ENCODE measurements around the gene STMP1.

The STMP1 gene

DNA sequence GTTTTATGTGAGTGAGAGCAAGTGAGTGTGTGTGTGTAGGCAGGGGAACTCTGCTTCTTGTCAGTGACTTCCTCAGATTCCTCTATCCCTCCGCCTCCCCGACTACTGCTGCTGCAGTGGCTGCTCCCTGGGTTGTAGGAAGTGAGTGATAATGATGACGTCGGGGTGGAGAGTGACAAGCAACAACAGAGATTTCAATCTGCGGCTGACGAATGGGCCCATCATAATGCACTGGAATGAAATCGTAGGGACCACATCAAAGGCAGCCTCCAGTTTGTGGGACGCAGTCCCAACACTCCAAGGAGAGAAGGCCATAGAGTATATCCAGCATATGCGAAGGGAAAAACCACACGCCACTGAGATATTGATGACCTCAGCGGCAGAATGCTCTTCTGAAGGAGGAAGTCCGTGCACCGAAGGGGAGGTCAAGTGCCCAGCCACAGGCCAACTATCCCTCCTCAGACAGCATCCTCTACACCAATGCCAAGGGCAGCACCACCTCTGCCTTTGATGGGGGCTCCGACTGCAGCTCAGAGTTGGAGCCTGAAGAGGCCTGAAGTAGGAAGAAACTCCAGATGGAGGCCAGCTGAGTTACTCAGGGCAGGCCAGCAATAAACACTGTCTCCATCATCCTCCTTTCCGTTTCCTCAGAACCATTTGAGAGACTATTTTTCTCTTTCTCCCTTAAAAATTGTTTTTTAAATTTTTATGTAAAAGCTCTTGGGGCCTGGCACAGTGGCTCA is 11.3 kb upstream of the STMP1 start:
- no peak overlapping the region for H3K4me3 ChIP-seq (ENCODE audit: insufficient read depth, low read length, poor library complexity, severe bottlenecking)
- H3K27me3 ChIP-seq (ENCODE audit: low read length), result no peaks in the 10 kb centered on the region
- no peak overlapping the region for H3K4me2 ChIP-seq (ENCODE audit: low read depth, low read length, poor library complexity, severe bottlenecking)
- H3F3A ChIP-seq (ENCODE audit: insufficient read depth), result peaks cover 3% of the 10 kb centered on the region; the same call in 1 of the 2 replicates
- H3K9me3 ChIP-seq (ENCODE audit: insufficient read depth, low read length), result no peaks in the 10 kb centered on the region
- H3K9ac ChIP-seq (ENCODE audit: low read length), result no peak overlapping the region
- no peak overlapping the region for H3K27ac ChIP-seq (ENCODE audit: low read depth, low read length)
- TF ChIP-seq, protein P1, sequence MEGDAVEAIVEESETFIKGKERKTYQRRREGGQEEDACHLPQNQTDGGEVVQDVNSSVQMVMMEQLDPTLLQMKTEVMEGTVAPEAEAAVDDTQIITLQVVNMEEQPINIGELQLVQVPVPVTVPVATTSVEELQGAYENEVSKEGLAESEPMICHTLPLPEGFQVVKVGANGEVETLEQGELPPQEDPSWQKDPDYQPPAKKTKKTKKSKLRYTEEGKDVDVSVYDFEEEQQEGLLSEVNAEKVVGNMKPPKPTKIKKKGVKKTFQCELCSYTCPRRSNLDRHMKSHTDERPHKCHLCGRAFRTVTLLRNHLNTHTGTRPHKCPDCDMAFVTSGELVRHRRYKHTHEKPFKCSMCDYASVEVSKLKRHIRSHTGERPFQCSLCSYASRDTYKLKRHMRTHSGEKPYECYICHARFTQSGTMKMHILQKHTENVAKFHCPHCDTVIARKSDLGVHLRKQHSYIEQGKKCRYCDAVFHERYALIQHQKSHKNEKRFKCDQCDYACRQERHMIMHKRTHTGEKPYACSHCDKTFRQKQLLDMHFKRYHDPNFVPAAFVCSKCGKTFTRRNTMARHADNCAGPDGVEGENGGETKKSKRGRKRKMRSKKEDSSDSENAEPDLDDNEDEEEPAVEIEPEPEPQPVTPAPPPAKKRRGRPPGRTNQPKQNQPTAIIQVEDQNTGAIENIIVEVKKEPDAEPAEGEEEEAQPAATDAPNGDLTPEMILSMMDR (IDR thresholded peaks at IDR 0.05; ENCODE audit: insufficient read depth, low read length, poor library complexity, severe bottlenecking), result no peak
- TF ChIP-seq EZH2phosphoT487 (conservative IDR thresholded peaks at IDR 0.05; ENCODE audit: low read length), result no peak
- H3K79me2 ChIP-seq (ENCODE audit: insufficient read depth, low read length), result no peaks in the 10 kb centered on the region
- H4K20me1 ChIP-seq (ENCODE audit: low read depth, low read length), result no peaks in the 10 kb centered on the region
- no peaks in the 10 kb centered on the region for H3K9me2 ChIP-seq (replicated peaks; ENCODE audit: insufficient read depth, low read length)
- H3K36me3 ChIP-seq (ENCODE audit: low read length), result peaks cover 22% of the 10 kb centered on the region; the same call in 1 of the 2 replicates
- no peak overlapping the region for H2AFZ ChIP-seq (ENCODE audit: low read depth, low read length, severe bottlenecking)

DNA sequence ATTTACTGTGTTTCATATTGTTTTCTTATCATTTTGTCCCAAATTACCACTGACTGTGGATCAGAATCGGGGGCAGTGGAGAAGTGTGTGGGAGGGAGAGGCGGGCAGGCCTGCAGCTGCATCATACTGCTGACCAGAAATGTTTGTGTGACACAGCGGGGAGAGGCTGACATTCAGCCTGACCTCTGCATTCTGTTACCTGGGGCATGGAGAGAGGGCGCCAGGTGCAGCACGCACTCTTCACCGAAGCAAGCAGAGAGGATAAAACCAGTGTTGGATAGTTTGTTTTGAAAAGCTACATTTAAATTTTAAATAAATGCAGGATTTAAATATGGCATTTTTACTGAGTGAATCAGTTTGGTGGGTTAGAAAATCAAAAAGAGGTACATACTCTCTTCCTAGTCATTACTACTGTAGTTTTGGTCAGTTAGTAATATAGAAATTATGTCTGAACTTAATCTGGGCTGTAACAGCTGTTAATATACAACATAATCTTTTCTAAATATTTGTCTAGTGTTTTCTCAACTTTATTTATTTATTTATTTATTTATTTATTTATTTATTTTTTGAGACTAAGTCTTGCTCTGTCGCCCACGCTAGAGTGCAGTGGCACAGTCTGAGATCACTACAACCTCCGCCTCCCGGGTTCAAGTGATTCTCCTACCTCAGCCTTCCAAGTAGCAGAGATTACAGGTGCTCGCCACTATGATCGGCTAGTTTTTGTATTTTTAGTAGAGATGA is 8.8 kb upstream of the STMP1 start:
- Histone ChIP-seq H3K4me3 (ENCODE audit: insufficient read depth, low read length, poor library complexity, severe bottlenecking) (no peak overlapping the region), H3K9me2 (replicated peaks; ENCODE audit: insufficient read depth, low read length) (no peaks in the 10 kb centered on the region), H3K36me3 (ENCODE audit: low read length) (peaks cover 9% of the 10 kb centered on the region; the same call in 1 of the 2 replicates), H3K9me3 (ENCODE audit: insufficient read depth, low read length) (no peaks in the 10 kb centered on the region), H4K20me1 (ENCODE audit: low read depth, low read length) (no peaks in the 10 kb centered on the region), H3F3A (ENCODE audit: insufficient read depth) (peaks cover 3% of the 10 kb centered on the region; the same call in 1 of the 2 replicates), H3K9ac (ENCODE audit: low read length) (no peak overlapping the region), H2AFZ (ENCODE audit: low read depth, low read length, severe bottlenecking) (no peak overlapping the region), H3K4me2 (ENCODE audit: low read depth, low read length, poor library complexity, severe bottlenecking) (no peak overlapping the region), H3K27ac (ENCODE audit: low read depth, low read length) (no peak overlapping the region), H3K27me3 (ENCODE audit: low read length) (no peaks in the 10 kb centered on the region), H3K79me2 (ENCODE audit: insufficient read depth, low read length) (no peaks in the 10 kb centered on the region)
- TF ChIP-seq EZH2phosphoT487 (conservative IDR thresholded peaks at IDR 0.05; ENCODE audit: low read length), result no peak
- TF ChIP-seq, protein P1 (IDR thresholded peaks at IDR 0.05; ENCODE audit: insufficient read depth, low read length, poor library complexity, severe bottlenecking), result no peak

DNA sequence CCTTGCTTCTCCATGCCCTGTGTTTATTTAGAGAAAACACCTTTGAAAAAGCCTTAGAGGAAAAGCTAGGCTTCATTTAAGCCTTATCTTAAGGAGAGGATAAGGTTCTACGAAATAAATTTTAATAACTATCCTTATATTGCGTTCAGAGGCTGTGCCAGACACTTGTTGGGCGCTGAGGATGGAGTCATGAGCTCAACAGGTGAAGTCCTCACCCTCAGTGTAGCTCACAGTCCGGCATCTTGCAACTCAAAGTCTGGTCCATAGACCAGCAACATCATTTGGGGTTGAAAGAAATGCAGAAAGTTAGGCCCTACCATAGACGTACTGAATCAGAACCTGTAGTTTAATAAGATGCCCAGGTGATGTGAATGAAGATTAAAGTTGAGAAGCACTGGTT is 3.8 kb upstream of the STMP1 start:
- Histone ChIP-seq H3K4me3 (ENCODE audit: insufficient read depth, low read length, poor library complexity, severe bottlenecking) (no peak overlapping the region), H2AFZ (ENCODE audit: low read depth, low read length, severe bottlenecking) (no peak overlapping the region), H3K79me2 (ENCODE audit: insufficient read depth, low read length) (peaks cover 12% of the 10 kb centered on the region), H3K4me2 (ENCODE audit: low read depth, low read length, poor library complexity, severe bottlenecking) (no peak overlapping the region), H3K36me3 (ENCODE audit: low read length) (no peaks in the 10 kb centered on the region), H4K20me1 (ENCODE audit: low read depth, low read length) (no peaks in the 10 kb centered on the region), H3K27me3 (ENCODE audit: low read length) (no peaks in the 10 kb centered on the region), H3F3A (ENCODE audit: insufficient read depth) (peaks cover 9% of the 10 kb centered on the region; the same call in 1 of the 2 replicates), H3K27ac (ENCODE audit: low read depth, low read length) (no peak overlapping the region), H3K9me2 (replicated peaks; ENCODE audit: insufficient read depth, low read length) (no peaks in the 10 kb centered on the region), H3K9ac (ENCODE audit: low read length) (no peak overlapping the region), H3K9me3 (ENCODE audit: insufficient read depth, low read length) (no peaks in the 10 kb centered on the region)
- no peak for TF ChIP-seq EZH2phosphoT487 (conservative IDR thresholded peaks at IDR 0.05; ENCODE audit: low read length)
- TF ChIP-seq, protein P1 (IDR thresholded peaks at IDR 0.05; ENCODE audit: insufficient read depth, low read length, poor library complexity, severe bottlenecking), result no peak

Data from SU-DHL-6 (cell line).